ENCODE results near the gene MAPKAP1.

DNA sequence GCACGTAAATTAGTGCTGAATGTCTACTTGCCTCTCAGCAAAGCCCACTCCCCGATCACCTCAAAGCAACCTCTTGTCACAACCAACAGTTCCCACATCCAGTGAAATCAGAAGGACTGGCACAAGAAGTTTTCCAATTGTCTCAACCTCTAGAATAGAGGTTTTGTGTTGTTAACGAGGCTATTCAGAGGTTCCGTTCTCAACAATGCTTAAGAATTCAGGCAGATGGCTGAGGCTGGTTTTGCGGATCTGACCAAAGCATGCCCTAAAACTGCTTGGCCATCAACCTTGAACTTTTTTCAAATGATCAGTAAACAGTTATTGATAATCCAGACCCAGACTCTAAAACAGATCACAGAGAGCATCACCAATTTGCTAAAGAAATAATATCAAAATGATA lies 52.9 kb downstream of the MAPKAP1 start:
- TF ChIP-seq EZH2 (IDR thresholded peaks at IDR 0.05; ENCODE audit: insufficient read depth, poor library complexity, severe bottlenecking) = no peak
- no peak for TF ChIP-seq EZH2phosphoT487 (IDR thresholded peaks at IDR 0.05; ENCODE audit: insufficient read depth, low read depth)

Measured in GM23248 (cell line).